ENCODE results near the gene ZBTB7B.

The ZBTB7B gene

DNA sequence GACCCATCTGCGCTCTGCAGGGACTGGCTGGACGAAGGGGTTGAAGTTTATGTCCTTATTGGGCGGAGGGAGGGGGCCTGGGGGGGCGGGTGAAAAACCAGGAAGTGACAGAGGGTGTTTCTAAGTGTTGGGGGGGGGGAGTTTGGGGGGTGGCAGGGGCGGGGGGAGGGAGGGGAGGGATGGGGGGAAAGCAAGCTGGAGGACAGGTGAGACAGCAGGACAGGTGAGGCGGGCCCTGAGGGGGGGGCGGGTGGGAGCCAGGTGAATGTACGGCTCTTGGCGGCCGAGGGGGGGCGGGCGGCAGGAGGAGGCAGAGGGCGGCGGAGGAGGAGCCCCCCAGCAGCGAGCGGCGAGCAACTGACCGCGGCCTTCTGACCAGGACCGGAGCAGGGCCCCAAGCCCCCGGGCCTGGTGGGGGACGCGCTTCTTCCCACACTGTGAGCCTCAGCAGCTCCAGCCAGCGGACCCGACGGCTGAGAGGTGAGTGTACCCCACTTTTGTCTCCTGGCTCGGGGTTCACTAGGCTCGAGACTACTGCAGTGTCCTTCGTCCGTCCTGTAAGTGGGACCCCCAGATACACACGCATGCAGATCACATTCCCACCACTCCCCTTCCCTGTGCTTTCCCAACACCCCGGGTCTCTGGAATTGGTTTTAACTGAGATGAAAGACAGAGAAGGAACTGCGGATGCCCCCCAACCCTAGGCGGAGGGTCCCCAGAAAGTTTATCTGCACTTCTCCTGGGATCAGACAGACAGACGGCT lies at the start of gene ZBTB7B:
ZBTB7B (plus strand) TSS at position 339 of the 763 bp plus-strand sequence. CDS start 11,859 bp downstream, outside the sequence.
- Mint-ChIP-seq H3K4me3 (peak within 1 kb of the TSS; percentile 99), H3K36me3 (no peaks in the 10 kb centered on the region), H3K27ac (peak within 1 kb of the TSS; percentile 88), H3K27me3 (no peaks in the 10 kb centered on the region), H3K9me3 (no peaks in the 10 kb centered on the region), H3K4me1 (peaks cover 43% of the 10 kb centered on the region)
- ATAC-seq (ENCODE audit: low read depth) (peak; percentile 3), DNase-seq (ENCODE audit: low spot score in 2 of 2) (no peak)

DNA sequence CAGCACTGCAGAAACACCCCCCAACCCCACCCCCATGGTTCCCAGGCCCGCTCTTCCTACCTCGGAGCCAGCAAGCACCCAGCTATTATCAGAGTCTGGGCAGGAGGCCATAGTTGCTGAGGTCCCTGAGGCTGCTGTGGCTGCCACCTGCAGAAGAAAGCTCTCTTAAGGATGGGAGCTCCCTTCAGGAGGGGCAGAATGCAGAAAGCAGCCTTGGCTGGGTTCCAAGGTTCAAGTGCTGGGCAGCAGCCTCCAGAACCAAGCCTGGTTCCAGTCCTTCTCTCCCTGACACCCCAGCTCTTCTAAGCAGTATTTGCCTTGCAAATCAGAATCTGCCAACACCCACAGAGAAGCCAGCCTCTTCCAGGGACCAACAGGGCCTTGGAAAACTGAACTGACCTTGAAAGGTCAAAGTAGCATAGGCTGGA lies 49.0 kb upstream of the ZBTB7B start:
- Mint-ChIP-seq H3K9me3 (no peaks in the 10 kb centered on the region), H3K4me1 (peaks cover 49% of the 10 kb centered on the region), H3K36me3 (peaks cover 11% of the 10 kb centered on the region), H3K27ac (peak overlapping the region; percentile 99), H3K27me3 (no peaks in the 10 kb centered on the region), H3K4me3 (peak overlapping the region; percentile 99)
- DNase-seq (ENCODE audit: low spot score in 2 of 2) (no peak), ATAC-seq (ENCODE audit: low read depth) (no peak)

GRCh38 chr1:154954541-154954940 lies 48.1 kb upstream of the ZBTB7B start:
- ATAC-seq (ENCODE audit: low read depth) (no peak), DNase-seq (ENCODE audit: low spot score in 2 of 2) (no peak)
- peaks cover 47% of the 10 kb centered on the region for H3K4me1 Mint-ChIP-seq
- H3K27ac Mint-ChIP-seq, result peak overlapping the region; percentile 99
- H3K4me3 Mint-ChIP-seq, result peak overlapping the region; percentile 99
- no peaks in the 10 kb centered on the region for H3K9me3 Mint-ChIP-seq
- H3K36me3 Mint-ChIP-seq, result peaks cover 7% of the 10 kb centered on the region
- H3K27me3 Mint-ChIP-seq, result no peaks in the 10 kb centered on the region

GRCh38 chr1:154955039-154955717 lies 47.4 kb upstream of the ZBTB7B start:
- Mint-ChIP-seq H3K4me3 (peak overlapping the region; percentile 99), H3K36me3 (peaks cover 7% of the 10 kb centered on the region), H3K27ac (peak overlapping the region; percentile 99), H3K9me3 (no peaks in the 10 kb centered on the region), H3K4me1 (peaks cover 47% of the 10 kb centered on the region), H3K27me3 (no peaks in the 10 kb centered on the region)
- DNase-seq (ENCODE audit: low spot score in 2 of 2) (peak; percentile 71 to 80), ATAC-seq (ENCODE audit: low read depth) (peak; percentile 78)

DNA sequence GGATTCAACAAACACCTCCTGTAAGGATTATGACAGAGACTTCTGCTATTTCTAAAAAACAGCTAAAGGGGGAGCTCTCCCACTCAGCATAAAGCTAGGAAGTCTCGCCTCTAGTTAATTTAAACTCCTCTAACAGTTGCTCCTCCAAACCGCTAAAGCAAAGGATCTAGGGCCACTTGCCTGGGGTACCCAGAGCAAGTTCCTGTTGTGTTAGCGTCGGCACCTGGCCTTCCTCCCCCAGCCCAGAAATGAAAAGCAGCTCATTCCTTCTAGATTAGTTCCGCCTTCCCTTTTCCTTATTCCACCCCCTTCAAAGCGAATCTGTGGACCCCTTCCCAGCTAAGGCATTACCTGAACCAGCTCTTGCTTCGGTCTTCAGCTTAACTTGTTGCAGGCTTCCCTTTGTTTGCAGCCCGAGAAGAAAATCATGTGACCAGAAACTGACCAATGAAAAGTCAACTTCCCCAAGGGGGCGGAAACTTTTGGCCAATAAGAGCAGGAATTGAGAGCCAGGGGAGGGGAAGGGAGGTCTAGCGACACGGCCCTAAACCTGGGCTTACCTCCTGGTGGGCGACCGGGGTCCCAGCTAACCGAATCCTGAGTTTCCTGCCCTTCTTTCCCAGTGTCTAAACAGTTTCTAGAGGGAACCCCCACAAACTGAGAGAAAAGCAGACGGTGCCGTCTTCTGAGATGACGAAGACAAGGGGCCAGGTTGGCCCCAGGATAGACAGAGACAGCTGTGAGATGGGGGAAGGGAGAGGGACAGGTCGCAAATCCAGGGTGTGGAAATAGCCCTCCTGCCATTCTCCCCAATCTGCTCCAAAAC lies 46.7 kb upstream of the ZBTB7B start, which contains the start of gene PBXIP1:
PBXIP1 (minus strand) TSS at position 382 of the 826 bp plus-strand sequence. CDS start 2,378 bp downstream, outside the sequence.
- Mint-ChIP-seq H3K4me1 (peaks cover 47% of the 10 kb centered on the region), H3K9me3 (no peaks in the 10 kb centered on the region), H3K27ac (peak within 1 kb of the TSS; percentile 99), H3K27me3 (no peaks in the 10 kb centered on the region), H3K4me3 (peak within 1 kb of the TSS; percentile 99), H3K36me3 (peaks cover 1% of the 10 kb centered on the region)
- ATAC-seq (ENCODE audit: low read depth) (peak; percentile 59), DNase-seq (ENCODE audit: low spot score in 2 of 2) (peak; percentile 80 to 91)

GRCh38 chr1:154956544-154956941 lies 46.1 kb upstream of the ZBTB7B start:
- Mint-ChIP-seq H3K36me3 (peaks cover 1% of the 10 kb centered on the region), H3K4me3 (peak overlapping the region; percentile 99)

DNA sequence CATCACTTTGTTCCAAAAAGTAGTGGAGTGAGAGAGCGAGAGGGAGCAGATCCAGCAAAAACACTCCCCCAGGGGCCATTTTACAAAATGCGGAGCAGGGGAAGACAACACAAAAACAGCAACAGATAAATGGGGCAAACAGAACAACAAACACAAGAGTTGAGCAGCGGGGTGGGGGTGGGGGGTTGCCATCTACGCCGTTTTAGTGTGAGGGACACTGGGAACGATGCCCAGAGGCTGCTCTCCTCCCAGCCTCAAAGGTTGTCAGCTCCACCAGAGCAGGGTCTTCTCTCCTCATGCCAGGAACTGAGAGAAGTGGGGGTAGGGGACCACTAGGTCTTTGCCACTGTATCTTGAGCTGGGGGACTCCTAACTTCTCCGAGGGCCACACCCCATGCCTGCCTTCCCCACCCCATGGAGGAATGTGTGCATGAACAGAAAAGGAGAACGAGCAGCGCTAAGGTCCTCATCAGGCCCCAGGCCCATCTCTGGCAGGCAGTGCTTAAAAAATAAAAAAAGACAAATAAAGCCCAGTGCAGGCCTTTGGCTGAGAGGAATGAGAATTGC lies 45.4 kb upstream of the ZBTB7B start:
- Mint-ChIP-seq H3K4me3 (no peak overlapping the region), H3K4me1 (peaks cover 45% of the 10 kb centered on the region), H3K36me3 (peaks cover 1% of the 10 kb centered on the region), H3K27me3 (no peaks in the 10 kb centered on the region), H3K27ac (no peak overlapping the region), H3K9me3 (no peaks in the 10 kb centered on the region)
- no peak for DNase-seq (ENCODE audit: low spot score in 2 of 2)
- no peak for ATAC-seq (ENCODE audit: low read depth)

More at GRCh38 chr1:154956544-154956941, 46.1 kb upstream of the ZBTB7B start:
- DNase-seq (ENCODE audit: low spot score in 2 of 2), result no peak
- no peak for ATAC-seq (ENCODE audit: low read depth)
- Mint-ChIP-seq H3K27ac (peak overlapping the region; percentile 99), H3K4me1 (peaks cover 50% of the 10 kb centered on the region), H3K27me3 (no peaks in the 10 kb centered on the region), H3K9me3 (no peaks in the 10 kb centered on the region)

DNA sequence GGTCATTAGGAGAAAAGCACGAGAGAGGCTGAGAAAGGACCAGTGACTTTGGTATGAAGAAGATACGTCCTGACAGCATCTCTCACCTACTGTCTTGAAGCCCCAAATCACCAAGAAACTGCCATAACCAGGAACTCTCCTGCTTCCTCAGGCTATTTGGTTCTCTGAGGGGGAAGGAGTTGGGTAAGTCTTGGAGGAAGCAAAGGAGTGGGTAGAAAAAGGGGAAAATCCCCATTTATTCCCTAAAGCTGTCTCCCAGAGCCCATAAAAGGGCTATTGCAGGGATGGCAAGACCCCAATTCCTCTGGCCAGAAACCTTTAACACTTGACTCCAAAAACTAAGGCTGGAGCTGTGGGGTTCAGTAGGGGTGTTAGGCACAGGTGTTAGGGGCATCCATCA lies 44.6 kb upstream of the ZBTB7B start:
- ATAC-seq (ENCODE audit: low read depth), result no peak
- peaks cover 1% of the 10 kb centered on the region for H3K36me3 Mint-ChIP-seq
- H3K27me3 Mint-ChIP-seq, result no peaks in the 10 kb centered on the region
- H3K4me1 Mint-ChIP-seq, result peaks cover 36% of the 10 kb centered on the region
- no peak overlapping the region for H3K4me3 Mint-ChIP-seq
- no peak for DNase-seq (ENCODE audit: low spot score in 2 of 2)
- no peak overlapping the region for H3K27ac Mint-ChIP-seq
- no peaks in the 10 kb centered on the region for H3K9me3 Mint-ChIP-seq

DNA sequence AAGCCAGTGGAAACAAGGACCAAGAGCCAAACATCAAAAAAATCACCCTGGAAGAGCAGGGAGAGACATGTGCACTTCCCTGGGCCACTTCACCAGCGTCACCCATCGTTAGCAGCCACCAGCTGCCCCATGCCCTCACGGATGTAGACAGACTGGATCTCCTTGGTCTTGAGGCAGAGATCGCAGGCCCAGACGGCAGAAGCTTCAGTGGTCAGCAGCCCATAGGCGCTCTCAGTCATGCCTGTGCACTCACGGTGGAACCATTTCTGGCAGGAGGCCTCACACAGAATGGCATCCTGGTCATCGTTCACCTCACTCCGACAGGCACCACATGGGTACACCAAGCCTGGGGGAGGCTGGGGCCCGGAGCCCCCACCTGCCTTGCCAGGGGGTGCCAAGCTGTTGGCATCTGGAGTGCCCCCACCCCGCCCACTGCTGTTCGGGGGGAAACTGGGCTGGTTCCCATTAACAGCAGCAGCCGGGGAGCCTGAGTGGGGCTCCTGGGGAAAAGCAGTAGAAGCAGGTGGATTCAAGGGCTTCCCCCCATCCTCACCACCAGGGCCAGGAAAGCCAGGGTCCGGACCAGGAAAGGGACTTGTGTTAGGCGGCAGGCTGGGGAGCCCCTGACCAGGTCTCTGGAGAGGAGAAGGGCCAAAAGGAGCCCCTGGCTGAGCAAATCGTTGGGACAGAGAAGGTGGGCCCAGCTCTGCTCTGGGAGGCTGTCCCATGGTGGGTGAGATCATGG lies 43.7 kb upstream of the ZBTB7B start:
- DNase-seq (ENCODE audit: low spot score in 2 of 2) (no peak), ATAC-seq (ENCODE audit: low read depth) (no peak)
- peaks cover 5% of the 10 kb centered on the region for H3K36me3 Mint-ChIP-seq
- no peak overlapping the region for H3K27ac Mint-ChIP-seq
- H3K4me3 Mint-ChIP-seq, result peak overlapping the region; percentile 44
- no peaks in the 10 kb centered on the region for H3K9me3 Mint-ChIP-seq
- H3K27me3 Mint-ChIP-seq, result no peaks in the 10 kb centered on the region
- H3K4me1 Mint-ChIP-seq, result peaks cover 34% of the 10 kb centered on the region

DNA sequence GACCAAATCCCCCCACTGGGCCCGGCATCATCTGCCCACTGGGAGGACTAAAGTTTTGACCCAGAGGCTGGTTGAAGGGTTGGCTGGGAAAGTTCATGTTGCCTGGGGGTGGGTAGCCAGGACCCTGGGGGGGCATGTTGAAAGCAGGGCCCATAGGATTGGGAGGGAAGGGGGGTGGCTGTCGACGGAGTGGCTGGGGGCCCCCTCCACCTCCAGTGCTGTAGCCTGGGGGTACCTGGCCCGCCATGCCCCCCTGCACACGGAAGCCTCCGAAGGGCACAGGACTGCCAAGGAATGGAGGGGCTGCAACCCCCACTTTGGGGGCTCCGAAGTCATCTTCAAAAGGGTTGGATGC lies 43.2 kb upstream of the ZBTB7B start:
- H3K4me3 Mint-ChIP-seq, result peak overlapping the region; percentile 44

GRCh38 chr1:154960446-154961136 lies 42.0 kb upstream of the ZBTB7B start:
- H3K4me3 Mint-ChIP-seq, result peak overlapping the region; percentile 87
- peak overlapping the region; percentile 81 for H3K27ac Mint-ChIP-seq
- H3K9me3 Mint-ChIP-seq, result no peaks in the 10 kb centered on the region
- no peak for ATAC-seq (ENCODE audit: low read depth)
- no peaks in the 10 kb centered on the region for H3K27me3 Mint-ChIP-seq
- H3K36me3 Mint-ChIP-seq, result peaks cover 9% of the 10 kb centered on the region
- peaks cover 22% of the 10 kb centered on the region for H3K4me1 Mint-ChIP-seq
- no peak for DNase-seq (ENCODE audit: low spot score in 2 of 2)

More for the DNA sequence above, 43.2 kb upstream of the ZBTB7B start:
- ATAC-seq (ENCODE audit: low read depth) (no peak), DNase-seq (ENCODE audit: low spot score in 2 of 2) (no peak)
- Mint-ChIP-seq H3K27ac (no peak overlapping the region), H3K4me1 (peaks cover 30% of the 10 kb centered on the region), H3K9me3 (no peaks in the 10 kb centered on the region), H3K27me3 (no peaks in the 10 kb centered on the region), H3K36me3 (peaks cover 7% of the 10 kb centered on the region)

GRCh38 chr1:154961207-154962155 lies 41.1 kb upstream of the ZBTB7B start, which contains the start of gene PYGO2:
PYGO2 (minus strand) TSS chr1:154961782; CDS start chr1:154961576, 206 bp downstream.
- peak within 1 kb of the TSS; percentile 81 for H3K27ac Mint-ChIP-seq
- H3K36me3 Mint-ChIP-seq, result peaks cover 10% of the 10 kb centered on the region
- H3K4me3 Mint-ChIP-seq, result peak within 1 kb of the TSS; percentile 87
- H3K4me1 Mint-ChIP-seq, result peaks cover 15% of the 10 kb centered on the region
- DNase-seq (ENCODE audit: low spot score in 2 of 2), result peak; percentile 74 to 90
- ATAC-seq (ENCODE audit: low read depth), result peak; percentile 79
- no peaks in the 10 kb centered on the region for H3K27me3 Mint-ChIP-seq
- H3K9me3 Mint-ChIP-seq, result no peaks in the 10 kb centered on the region
